Liver (tissue), 9 donors: Measurements from ENCODE around the gene MRPL55. TPM values are rescaled to one million over a fixed set of nuclear protein-coding genes. Genes with fewer than 3 reads are reported as not detected.

Experiments
- DNase-seq: peaks from one replicate; pipeline ENCODE4 v3.0.0-alpha.2; 2017; ENCODE audit warnings: low spot score
- H3K27ac ChIP-seq, 2 donors: one replicate each; pipeline ENCODE4 v1.7.0; 2013; ENCODE audit warnings: inconsistent platforms in 2 of 2, low read length in 2 of 2, control low read depth in 1 of 2, low read depth in 1 of 2, mild to moderate bottlenecking in 1 of 2
- H3K27me3 ChIP-seq, 4 donors: one replicate each; pipeline versions ENCODE4 v1.6.1 to v1.7.0; 2013; ENCODE audit warnings: low read length in 3 of 4, inconsistent platforms in 1 of 4, mild to moderate bottlenecking in 1 of 4, moderate library complexity in 1 of 4; ENCODE audit not compliant: control insufficient read depth in 4 of 4, insufficient read depth in 4 of 4
- H3K36me3 ChIP-seq, 4 donors: one replicate each; pipeline versions ENCODE4 v1.6.1 to v1.7.0; 2013; ENCODE audit warnings: low read length in 3 of 4, mild to moderate bottlenecking in 3 of 4, low read depth in 1 of 4, moderate library complexity in 1 of 4; ENCODE audit not compliant: control insufficient read depth in 4 of 4, insufficient read depth in 3 of 4
- H3K4me1 ChIP-seq, 4 donors: one replicate each; pipeline versions ENCODE4 v1.6.1 to v1.7.0; 2013; ENCODE audit warnings: low read length in 3 of 4, mild to moderate bottlenecking in 3 of 4, moderate library complexity in 1 of 4; ENCODE audit not compliant: control insufficient read depth in 4 of 4, insufficient read depth in 4 of 4
- H3K4me3 ChIP-seq, 3 donors: one replicate each; pipeline versions ENCODE4 v1.6.1 to v1.7.0; 2013; ENCODE audit warnings: low read length in 3 of 3, control low read depth in 1 of 3, low read depth in 1 of 3, mild to moderate bottlenecking in 1 of 3
- H3K9ac ChIP-seq, 2 donors: one replicate each; pipeline ENCODE4 v1.7.0; 2013; ENCODE audit warnings: low read length in 2 of 2, mild to moderate bottlenecking in 2 of 2, moderate library complexity in 2 of 2, control low read depth in 1 of 2, low read depth in 1 of 2
- H3K9me3 ChIP-seq, 4 donors: one replicate each; pipeline versions ENCODE4 v1.6.1 to v1.7.0; 2013; ENCODE audit warnings: low read length in 3 of 4; ENCODE audit not compliant: control insufficient read depth in 4 of 4
- ATF3 ChIP-seq: IDR thresholded peaks from 2 replicates; pipeline ENCODE4 v1.6.1; 2016; ENCODE audit warnings: antibody characterized with exemption
- CTCF ChIP-seq: fragments of 150-350 bp; IDR thresholded peaks from 2 replicates; pipeline ENCODE4 v1.5.1; 2017; ENCODE audit warnings: improper control_type of control experiment, low read depth, low read length; ENCODE audit not compliant: missing input control
- FOXA1 ChIP-seq: IDR thresholded peaks from 2 replicates; pipeline ENCODE4 v1.6.1; 2016; ENCODE audit warnings: antibody characterized with exemption
- FOXA2 ChIP-seq: IDR thresholded peaks from 2 replicates; pipeline ENCODE4 v1.6.1; 2016; ENCODE audit warnings: antibody characterized with exemption
- HNF4G ChIP-seq: IDR thresholded peaks from 2 replicates; pipeline ENCODE4 v1.6.1; 2016; ENCODE audit warnings: antibody characterized with exemption
- JUND ChIP-seq, 2 donors: IDR thresholded peaks; 2 replicates each; pipeline ENCODE4 v1.6.1; 2016; ENCODE audit warnings: antibody characterized with exemption in 2 of 2
- MAX ChIP-seq: IDR thresholded peaks from 2 replicates; pipeline ENCODE4 v1.6.1; 2016; ENCODE audit warnings: antibody characterized with exemption
- NR2F2 ChIP-seq: IDR thresholded peaks from 2 replicates; pipeline ENCODE4 v1.6.1; 2016; ENCODE audit warnings: antibody characterized with exemption
- RAD21 ChIP-seq, 2 donors: IDR thresholded peaks; 2 replicates each; pipeline ENCODE4 v1.6.1; 2016; ENCODE audit warnings: antibody characterized with exemption in 2 of 2, mild to moderate bottlenecking in 2 of 2
- REST ChIP-seq: IDR thresholded peaks from 2 replicates; pipeline ENCODE4 v1.6.1; 2016; ENCODE audit warnings: antibody characterized with exemption, mild to moderate bottlenecking
- RXRA ChIP-seq, 2 donors: IDR thresholded peaks; 2 replicates each; pipeline ENCODE4 v1.6.1; 2017 to 2018; ENCODE audit warnings: antibody characterized with exemption in 2 of 2, mild to moderate bottlenecking in 1 of 2
- SP1 ChIP-seq: IDR thresholded peaks from 2 replicates; pipeline ENCODE4 v1.6.1; 2018; ENCODE audit warnings: antibody characterized with exemption, mild to moderate bottlenecking
- TAF1 ChIP-seq: conservative IDR thresholded peaks from 2 replicates; pipeline ENCODE4 v1.6.1; 2016; ENCODE audit warnings: antibody characterized with exemption, mild to moderate bottlenecking
- YY1 ChIP-seq: IDR thresholded peaks from 2 replicates; pipeline ENCODE4 v1.6.1; 2016; ENCODE audit warnings: antibody characterized with exemption, mild to moderate bottlenecking
- ZBTB33 ChIP-seq: IDR thresholded peaks from 2 replicates; pipeline ENCODE4 v1.6.1; 2016; ENCODE audit warnings: antibody characterized with exemption
- whole genome bisulfite sequencing: extraction: QIAGEN DNeasy Blood & Tissue Kit; methylation state at CpG from one replicate; pipeline ENCODE4 v1.1.7; 2013; 5-methylcytosine and 5-hydroxymethylcytosine counted together
- polyA plus RNA-seq, 2 donors: library from polyadenylated mRNA; stranded (reverse) in 1 of 2; unstranded in 1 of 2; fragments of 200-250 nt in 1 of 2; fragments of >200 nt in 1 of 2; fragmentation: Nextera tagmentation in 1 of 2; extraction: Ambion mirVana in 1 of 2; gene quantifications; one replicate each; pipeline versions ENCODE4 v1.2.1 to v1.2.3, GENCODE V29; 2013 to 2015
- total RNA-seq, 2 donors: library from RNA; depleted of rRNA; stranded (reverse); fragments of >200 nt; gene quantifications; one replicate each; pipeline ENCODE4 v1.2.3, GENCODE V29; 2014
- donor health status: healthy.
- donor health status: healthy.
- donor health status: healthy.
- donor health status: healthy.
- donor health status: healthy.

Gene MRPL55
- total and polyA plus RNA-seq, 4 donors: 38.9 to 119 (median 62.0) TPM

GRCh38 chr1:228065543-228066347 lies 43.4 kb downstream of the MRPL55 start:
- Histone ChIP-seq H3K9ac (no peak overlapping the region), H3K27ac (no peak overlapping the region), H3K4me3 (no peak overlapping the region), H3K4me1 (no peaks in the 10 kb centered on the region), H3K27me3 (peaks cover 2 to 17% (median 3%) of the 10 kb centered on the region in 4 donors), H3K36me3 (no peaks in the 10 kb centered on the region), H3K9me3 (no peaks in the 10 kb centered on the region)
- TF ChIP-seq ATF3 (no peak), SP1 (no peak)
- DNase-seq: no peak
- WGBS: 73% methylated on average over 15 of the region's 15 CpGs

- H3K27ac ChIP-seq: no peak overlapping the region
- H3K4me1 ChIP-seq: peaks cover 0 to 3% (median 0%) of the 10 kb centered on the region in 4 donors
- H3K9ac ChIP-seq: no peak overlapping the region
- H3K4me3 ChIP-seq: no peak overlapping the region
- 76% methylated on average over 15 of the region's 15 CpGs for WGBS
- H3K9me3 ChIP-seq: peaks cover 0 to 2% (median 0%) of the 10 kb centered on the region in 4 donors
- DNase-seq: no peak
- peaks cover 3 to 17% (median 4%) of the 10 kb centered on the region in 4 donors for H3K27me3 ChIP-seq
- TF ChIP-seq REST (no peak), YY1 (no peak), JUND (IDR thresholded peaks at IDR 0.05) (no peak), CTCF (no peak), FOXA2 (no peak), RXRA (IDR thresholded peaks at IDR 0.05) (no peak), HNF4G (no peak), SP1 (no peak), RAD21 (IDR thresholded peaks at IDR 0.05) (no peak), FOXA1 (no peak), TAF1 (no peak), ZBTB33 (no peak), NR2F2 (no peak), MAX (no peak), ATF3 (no peak)
- H3K36me3 ChIP-seq: no peaks in the 10 kb centered on the region
Observed at GRCh38 chr1:228064741-228065542, 44.2 kb downstream of the MRPL55 start.
